Measurements from ENCODE around the gene ATP6V0E1.

- TF ChIP-seq CTCF (IDR thresholded peaks at IDR 0.05) (no peak), POLR2A (IDR thresholded peaks at IDR 0.05) (no peak)
Observed at GRCh38 chr5:173051746-173052145, 68.2 kb downstream of the ATP6V0E1 start.
